HG03196 (cell line): Measurements from ENCODE around the gene NKAPL.

ENCODE experiments used
- ATAC-seq: cut with Tn5 transposase; IDR thresholded peaks from one replicate; pipeline ENCODE4 v1.9.1; 2021; ENCODE audit not compliant: unreplicated experiment

The NKAPL gene

DNA sequence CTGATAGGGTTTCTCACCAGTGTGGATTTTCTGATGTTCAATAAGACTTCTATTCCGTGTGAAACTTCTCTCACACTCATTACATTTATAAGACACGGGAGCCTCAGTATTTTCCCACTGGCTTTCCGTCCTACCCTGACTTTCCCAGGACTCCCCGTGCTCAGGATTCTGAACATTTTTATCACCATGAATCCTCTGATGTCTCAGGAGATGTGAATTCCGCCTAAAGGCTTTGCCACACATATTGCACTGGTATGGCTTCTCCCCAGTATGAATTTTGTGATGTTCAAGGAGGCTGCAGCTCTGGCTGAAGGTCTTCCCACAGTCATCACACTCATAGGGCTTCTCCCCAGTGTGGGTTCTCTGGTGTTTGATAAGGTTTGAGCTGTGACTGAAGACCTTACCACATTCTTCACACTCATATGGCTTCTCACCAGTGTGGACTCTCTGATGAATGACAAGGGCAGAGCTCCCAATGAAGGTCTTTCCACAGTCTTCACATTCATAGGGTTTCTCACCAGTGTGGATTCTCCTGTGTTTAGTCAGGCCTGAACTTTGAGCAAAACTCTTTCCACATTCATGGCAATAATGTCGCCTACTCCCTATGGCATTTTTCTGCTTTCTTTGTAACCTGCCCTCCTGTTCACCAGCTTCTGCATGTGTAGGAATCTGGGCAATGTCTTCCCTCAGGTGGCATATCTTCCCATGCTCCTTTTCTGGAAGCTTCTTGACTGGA is 13.7 kb upstream of the NKAPL start:
- ATAC-seq = no peak

DNA sequence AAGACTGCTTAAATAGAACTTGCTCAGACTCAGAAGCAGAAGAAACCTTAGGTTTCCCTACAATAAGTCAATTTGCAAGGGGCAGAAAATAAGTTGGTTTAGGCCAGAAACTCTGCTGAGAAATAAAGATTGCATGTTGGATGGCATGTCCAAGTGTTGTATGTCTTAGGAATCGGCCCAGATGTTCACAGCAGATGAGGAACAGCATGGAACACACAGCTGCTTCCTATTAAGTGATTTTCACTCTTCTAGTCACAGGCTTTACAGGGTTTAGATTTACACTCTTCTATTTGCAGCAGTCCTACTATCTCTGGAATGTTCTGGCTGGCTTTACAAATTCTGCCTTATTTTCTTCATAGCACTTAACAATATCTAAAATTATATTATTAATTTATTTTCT is 10.2 kb upstream of the NKAPL start:
- no peak for ATAC-seq

DNA sequence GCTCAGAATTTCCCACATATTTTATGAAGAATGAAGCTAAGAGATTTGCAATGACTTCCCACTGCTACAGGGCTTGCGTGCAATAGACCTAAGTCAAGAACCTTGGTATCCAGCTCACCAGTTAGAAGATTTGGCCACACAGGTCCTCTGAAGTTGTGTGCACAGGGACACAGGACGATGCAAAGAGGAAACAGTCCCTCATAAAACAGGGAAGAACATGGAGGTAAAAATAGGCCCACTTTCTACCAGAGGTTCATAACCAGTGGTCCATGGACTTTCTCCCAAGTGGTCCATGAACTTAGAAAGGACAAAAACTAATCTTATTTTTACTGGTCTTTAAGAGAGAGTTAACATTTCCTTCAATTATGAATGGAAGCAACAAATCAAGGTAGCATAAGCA is 8.3 kb upstream of the NKAPL start:
- ATAC-seq = no peak

DNA sequence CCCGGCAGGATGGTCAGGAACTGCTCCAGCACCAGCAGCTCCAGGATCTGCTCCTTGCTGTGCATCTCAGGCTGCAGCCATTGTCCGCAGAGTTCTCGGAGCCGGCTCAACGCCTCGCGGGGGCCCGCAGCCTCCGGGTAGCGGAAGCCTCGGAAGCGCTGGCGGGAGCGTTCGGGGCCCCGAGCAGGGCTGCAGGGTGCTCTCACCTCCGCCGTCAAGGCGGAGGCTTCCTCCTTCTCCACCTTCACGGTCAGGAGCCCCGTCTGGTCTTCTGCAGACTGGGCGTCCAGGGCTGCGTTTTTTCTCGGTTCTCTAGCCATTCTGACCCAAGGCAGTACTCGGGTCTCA is 7.5 kb upstream of the NKAPL start:
- no peak for ATAC-seq

DNA sequence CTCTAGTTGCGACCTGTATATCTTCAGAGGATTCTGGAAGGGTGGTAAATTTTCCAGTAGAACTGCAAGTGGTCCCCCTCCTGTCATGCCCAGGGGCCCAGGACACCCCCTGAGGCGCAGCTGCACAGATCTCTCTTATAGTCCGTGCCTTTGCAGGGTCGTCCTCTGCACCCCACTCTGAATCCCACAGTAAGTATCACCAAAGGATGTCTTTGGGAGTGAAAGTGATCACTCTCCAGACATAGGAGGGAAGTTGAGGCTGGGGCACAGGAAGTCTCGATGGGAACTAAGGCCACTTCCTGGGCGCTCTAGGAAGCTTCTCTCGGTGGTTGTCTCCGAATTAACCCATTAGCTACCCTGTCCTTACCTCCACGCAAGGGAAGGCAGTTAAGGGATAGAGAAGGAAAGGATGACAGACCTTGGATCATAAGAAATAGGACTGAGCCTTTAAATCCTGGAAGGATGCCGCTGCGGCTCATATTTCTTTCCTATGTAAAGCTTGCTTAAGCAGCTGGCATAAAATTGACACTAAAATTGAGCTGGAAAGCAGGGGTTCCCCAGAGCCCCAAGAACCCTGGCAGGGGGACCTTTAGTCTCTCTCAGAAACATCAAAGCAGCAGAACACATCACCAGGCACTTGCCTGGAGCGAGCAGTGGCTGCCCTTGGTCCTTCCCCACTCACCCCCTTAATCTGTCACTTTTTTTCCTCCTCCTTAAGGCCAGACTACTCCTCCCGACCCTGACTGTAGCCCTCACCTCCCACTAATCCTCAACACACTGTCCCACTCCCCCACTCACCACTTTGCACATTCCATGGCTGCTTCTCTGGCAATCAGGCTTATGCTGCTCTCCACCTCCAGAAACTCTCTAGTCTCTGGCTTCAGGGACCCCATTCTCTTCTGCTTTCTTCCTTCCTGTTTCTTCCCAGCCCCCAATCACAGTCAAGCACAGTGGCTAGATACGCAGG is 6.8 kb upstream of the NKAPL start, which contains the start of gene ZKSCAN4:
Gene ZKSCAN4 (minus strand): TSS at position 261 of the 967 bp plus-strand sequence. CDS start 289 bp downstream, outside the sequence.
- no peak for ATAC-seq

DNA sequence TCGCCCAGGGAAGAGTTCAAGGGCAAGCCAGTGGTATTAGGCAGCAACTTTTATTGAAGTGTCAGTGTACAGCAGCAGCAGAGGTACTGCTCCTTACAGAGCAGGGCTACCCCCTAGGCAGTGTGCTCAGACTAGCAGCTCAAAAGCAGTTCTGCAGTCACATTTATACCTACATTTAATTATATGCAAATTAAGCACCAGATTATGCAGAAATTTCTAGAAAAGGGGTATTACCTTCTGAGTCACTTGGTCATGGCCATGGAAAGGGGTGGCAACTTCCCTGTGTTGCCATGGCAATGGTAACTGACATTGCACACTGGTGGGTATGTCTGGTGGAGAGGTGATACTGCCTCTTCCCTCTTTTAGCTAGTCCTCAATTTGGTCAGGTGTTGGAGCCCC is 5.0 kb upstream of the NKAPL start:
- ATAC-seq = no peak

DNA sequence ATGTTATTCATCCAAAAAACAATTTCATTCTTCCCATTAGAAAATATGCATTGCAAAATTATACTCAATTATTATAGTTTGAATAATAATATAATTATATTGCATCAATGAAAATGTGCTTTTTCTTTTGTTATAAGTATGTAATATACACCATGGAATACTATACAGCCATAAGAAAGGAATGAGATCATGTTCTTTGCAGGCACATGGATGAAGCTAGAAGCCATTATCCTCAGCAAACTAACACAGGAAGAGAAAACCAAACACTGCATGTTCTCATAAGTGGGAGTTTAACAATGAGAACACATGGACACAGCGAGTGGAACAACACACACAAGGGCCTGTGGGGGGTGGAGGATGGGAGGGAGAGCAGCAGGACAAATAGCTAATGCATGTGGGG is 2.1 kb upstream of the NKAPL start:
- no peak for ATAC-seq

DNA sequence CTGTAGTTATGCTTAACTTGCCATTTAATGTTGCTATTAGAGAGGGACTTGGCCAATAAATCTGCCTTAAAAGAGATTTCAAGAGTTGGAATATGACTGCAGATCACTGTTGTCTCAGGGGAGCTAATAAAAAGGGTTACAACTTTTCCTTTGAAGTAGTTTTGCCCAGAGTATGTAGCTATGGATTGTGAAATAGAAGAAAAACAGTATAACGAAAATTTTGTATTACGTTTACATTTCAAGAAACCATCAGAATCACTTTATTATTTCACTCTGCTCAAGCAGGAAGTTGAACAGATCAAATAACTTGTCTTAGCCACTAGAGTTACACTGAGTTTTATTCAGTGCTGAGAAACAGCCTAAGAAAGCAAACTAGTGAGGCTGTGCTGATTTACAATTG is 4.8 kb downstream of the NKAPL start:
- no peak for ATAC-seq

DNA sequence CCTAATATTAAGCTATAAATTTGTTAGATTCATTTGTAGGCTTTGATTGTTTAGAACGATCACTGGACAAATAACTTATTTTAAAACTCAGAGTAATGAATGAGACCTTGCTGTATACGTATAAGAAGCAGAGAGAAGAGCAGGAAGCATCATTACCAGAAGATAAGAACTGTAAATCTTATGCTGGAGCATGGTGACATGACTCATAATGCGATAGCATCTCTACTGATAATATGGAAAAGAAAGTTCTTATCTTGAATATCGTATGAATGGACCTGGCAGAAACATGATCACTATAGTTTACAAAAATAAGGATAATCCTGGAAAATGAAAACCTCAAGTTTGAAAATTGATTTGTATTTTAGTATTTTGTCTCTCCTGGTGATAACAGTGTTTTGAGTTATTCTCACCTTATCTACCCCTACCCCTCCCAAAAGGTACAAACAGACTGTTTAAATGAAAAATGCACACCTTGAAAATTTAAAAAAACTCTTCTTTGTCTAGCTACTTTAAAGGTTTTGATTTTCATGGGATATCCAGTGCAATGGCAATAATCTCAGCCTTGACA is 5.8 kb downstream of the NKAPL start:
- ATAC-seq = no peak

DNA sequence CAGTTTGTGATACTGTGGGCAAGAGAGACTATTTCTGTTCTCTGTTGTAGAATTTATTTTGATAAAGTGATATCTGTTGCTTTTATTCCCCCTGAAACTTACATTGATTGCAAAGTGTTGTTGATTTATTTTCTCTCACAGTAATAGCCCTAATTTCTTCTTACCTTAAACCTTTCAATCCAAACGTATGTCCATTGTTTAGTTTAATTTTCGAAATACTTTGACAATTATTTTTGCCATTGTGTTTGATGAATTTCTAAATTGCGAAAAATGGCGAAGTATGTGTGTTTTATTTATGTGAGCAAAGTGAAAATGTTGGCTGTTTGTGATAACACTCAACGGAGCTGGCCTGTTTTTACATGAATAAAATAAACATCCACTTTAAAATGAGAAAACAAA is 7.5 kb downstream of the NKAPL start:
- ATAC-seq = no peak

DNA sequence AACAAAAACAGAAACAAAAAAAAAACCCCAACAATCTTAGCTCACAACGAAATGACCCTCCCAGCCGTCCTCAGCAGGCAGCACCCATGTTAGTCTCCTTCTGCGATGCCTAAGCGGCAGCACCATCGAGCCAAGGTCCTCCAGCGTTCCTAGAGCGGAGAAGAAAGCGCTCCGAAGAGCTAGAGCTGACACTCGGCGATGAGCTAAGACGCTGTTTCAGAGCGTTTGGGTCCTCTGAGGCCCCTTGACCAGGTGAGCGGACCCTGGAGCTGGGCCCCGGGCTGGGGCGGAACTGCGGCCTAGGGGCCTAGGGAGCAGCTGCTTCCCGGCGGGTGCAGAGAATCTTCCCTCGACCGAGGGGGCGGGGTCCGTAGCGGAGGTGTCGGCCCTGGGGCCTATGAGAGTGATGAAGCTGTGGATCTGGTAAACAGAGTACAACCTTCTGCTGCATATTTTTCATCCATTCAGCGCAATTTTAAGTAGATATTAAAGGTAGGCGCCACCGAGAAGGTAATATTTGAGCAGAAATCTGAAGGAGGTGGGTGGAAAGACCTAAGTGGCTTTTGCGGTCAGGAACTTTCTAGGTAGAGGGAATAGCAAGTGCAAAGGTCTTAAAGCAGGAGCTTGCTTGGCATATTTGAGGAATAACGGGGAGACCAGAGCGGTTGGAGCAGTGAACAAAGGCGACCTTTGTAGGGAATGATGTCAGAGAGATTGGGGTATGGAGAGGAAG is 8.0 kb downstream of the NKAPL start, which contains the start of gene ZSCAN26:
Gene ZSCAN26 (plus strand): TSS at position 182 of the 733 bp plus-strand sequence. CDS start 4,777 bp downstream, outside the sequence.
- ATAC-seq = peak; percentile 89

DNA sequence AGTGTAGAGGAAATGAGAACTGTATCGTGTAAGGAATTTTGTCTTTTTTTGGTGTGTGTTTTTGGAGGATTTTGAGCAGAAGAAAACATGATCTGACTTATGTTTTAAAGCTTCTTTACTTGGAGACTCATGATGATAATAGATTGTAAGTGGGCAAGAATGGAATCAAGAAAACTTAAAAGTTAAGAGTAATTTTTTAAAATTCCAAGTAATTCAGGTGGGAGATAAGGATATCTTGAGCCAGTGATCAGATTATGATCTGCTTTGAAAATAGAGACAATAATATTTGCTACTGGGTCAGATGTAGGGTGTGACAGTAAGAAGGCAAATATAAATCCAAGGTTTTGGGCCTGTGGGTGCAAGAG is 8.6 kb downstream of the NKAPL start:
- ATAC-seq = no peak

DNA sequence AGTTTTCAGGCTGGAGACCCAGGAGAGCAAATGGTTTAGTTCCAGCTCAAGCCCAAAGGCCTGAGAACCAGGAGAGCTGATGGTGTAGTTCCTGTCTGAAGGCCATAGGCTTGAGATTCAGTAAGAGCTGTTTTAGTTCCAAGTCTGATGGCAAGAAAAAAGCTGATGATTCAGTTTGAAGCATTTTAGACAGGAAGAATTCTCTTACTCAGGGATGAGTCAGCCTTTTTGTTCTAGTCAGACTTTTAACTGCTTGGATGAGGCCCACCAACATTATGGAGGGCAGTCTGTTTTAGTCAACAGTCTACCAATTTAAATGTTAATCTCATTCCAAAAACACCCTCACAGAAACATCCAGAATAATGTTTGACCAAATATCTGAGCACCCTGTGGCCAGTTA is 10.4 kb downstream of the NKAPL start:
- no peak for ATAC-seq

DNA sequence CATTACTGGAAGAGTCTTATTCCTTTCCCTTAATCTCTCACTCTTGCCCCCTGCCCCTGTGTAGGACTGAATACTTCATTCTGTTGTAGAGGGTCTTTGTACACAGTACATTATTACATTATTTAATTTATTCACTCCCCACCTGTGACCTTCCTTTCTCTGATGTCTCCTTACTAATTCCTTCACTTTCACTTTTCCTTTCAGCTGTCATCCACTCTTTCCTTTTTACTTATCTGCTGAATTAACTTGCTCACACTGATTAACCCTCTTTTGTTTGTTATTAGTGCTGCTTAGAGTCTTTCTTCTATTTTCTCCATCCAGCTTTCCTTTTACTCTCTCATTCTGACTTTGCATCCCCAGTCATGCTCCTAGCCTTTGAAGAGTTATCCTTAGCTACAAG is 15.8 kb downstream of the NKAPL start:
- ATAC-seq = no peak

DNA sequence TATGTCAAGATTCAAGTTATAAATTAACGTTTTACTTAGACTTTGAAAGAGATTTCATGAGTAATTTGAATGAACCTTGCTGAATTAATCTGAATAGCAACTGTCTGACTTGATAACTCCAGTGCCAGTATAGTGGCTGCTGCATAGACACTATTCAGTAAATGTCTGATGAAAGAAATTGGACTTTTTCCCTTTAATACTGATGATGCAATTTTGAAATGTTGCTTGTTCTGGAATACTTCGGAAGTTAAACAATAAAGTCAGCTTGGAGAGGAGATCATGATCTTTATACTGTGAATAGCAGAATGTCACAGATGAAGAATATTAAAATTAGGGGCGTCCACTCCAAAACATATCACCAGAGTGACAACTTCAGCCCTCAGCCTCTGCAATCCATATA is 18.6 kb downstream of the NKAPL start:
- ATAC-seq = no peak

DNA sequence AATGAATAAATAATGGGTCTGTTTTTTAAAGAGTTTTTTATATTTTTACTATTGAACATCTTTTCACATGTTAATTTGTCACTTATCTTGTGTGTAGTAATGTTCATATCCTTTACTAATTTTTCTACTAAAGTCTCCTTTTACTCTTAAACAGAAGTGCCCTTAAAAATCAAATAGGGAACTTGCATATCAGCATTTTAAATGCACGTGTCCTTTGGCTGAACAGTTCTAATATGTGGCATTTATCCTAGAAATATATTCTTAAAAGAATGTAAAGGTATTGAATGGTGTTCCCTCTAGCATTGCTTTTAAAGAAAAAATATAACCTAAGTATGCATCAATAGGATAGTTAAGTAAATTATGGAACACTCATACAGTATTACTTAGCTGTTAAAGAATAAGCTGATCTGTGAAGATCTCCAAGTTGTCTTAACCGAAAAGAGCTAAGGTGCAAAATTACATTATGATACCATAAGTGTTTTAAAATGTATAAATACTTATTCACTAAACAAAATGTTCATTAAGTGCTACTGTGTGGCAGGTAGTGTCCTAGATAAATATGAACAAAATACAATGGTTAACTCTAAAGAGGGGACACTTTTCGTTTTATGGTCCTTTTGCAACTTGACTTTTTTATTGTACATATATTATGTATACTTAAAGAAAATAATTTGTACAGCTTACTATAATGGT is 21.6 kb downstream of the NKAPL start:
- ATAC-seq = peak; percentile 9

DNA sequence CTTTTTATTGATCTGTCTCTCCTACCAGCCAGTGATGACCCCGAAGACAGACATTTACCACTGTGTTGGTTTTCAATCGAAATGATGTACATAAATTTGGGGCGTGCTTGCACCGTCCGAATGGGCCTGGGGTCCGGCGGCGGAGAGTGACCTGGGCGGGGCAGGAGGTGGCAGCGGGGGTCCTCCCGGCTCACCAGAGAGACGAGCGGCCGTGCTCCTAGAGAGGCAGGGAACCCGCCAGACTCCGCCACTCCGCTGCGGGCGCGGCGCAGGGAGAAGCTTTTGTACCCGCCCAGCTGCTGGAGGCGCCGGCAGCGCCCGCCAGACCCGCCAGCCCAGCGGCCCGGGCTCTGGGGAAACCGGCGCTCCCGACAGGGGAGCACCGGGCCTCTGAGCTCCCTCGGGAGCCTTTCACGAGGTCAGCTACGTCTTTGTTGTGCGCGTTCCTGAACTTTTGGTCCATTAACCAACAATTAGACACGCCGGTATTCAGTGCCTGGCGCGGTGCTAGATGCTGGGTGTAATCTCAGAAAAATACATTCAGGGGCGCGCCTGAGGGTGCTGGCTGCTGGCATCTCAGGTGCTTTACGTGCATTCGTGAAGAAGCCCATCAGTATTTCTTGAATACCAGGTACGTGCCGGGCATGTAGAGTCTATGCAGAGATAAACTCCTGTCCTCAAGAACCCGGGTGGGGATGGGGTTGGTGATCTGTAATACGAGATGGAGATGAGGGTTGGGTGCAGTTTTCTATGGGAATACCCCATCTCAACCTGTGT is 22.4 kb downstream of the NKAPL start, which contains the start of gene PGBD1:
Gene PGBD1 (plus strand): TSS at position 285 of the 777 bp plus-strand sequence. CDS start 2,242 bp downstream, outside the sequence.
- ATAC-seq = peak; percentile 86

DNA sequence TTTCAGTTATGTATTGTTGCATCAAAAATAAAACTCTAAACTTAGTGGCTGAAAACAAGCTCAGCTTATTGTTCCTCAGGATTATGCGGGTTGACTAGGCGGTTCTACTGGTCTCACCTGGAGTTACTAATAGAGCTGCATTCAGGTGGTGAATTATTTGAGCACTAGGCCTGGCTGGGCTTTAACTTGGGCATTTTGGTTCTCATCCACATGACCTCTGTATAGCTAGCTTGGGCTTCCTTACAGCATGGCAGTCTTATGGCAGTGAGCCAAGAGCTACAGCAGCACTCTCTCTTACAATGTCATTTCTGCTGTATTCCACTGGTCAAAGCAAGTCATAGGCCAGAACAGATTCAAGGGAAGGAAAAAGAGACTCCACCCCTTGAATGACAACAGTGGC is 23.8 kb downstream of the NKAPL start:
- no peak for ATAC-seq

DNA sequence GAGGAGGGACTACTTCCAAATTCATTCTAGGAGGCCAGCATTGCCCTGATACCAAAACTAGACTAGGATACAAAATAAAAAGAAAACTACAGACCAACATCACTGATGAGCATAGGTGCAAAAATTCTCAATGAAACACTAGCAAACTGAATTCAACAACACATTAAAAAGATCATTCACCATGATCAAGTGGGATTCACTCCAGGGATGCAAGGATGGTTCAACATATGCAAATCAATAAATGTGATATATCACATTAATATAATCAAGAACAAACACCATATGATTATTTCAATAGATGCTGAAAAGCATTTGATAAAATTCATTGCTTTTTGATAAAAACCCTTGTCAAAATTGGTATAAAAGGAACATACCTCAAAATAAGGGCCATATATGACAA is 32.5 kb downstream of the NKAPL start:
- no peak for ATAC-seq

DNA sequence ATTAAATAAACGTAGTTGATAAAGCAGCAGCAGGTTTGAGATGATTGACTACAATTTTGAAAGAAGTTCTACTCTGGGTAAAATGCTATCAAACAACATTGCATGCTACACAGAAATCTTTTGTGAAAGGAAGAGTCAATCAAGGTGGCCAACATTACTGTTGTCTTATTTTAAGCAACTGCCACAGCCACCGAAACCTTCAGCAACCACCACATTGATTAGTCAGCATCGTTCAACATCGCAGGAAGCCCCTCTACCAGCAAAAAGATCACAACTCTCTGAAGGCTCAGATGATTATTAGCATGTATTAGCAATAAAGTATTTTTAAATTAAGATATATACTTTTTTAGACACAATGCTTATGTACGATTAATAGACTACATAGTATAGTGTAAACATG is 36.2 kb downstream of the NKAPL start:
- no peak for ATAC-seq
